Suppressor macrophage treated with lipopolysaccharide for 4 hours (primary cell): ENCODE measurements around the gene NUMB.

Experiments used
- DNase-seq: peaks from one replicate; pipeline ENCODE4 v3.0.0-alpha.2; 2020

Gene NUMB

GRCh38 chr14:73241481-73242165, 216.7 kb downstream of the NUMB start:
- no peak for DNase-seq

GRCh38 chr14:73240816-73241480, 217.4 kb downstream of the NUMB start:
- DNase-seq, result peak; percentile 86

GRCh38 chr14:73239393-73240241, 218.7 kb downstream of the NUMB start:
- no peak for DNase-seq

GRCh38 chr14:73238941-73239340, 219.4 kb downstream of the NUMB start:
- DNase-seq, result no peak

DNA sequence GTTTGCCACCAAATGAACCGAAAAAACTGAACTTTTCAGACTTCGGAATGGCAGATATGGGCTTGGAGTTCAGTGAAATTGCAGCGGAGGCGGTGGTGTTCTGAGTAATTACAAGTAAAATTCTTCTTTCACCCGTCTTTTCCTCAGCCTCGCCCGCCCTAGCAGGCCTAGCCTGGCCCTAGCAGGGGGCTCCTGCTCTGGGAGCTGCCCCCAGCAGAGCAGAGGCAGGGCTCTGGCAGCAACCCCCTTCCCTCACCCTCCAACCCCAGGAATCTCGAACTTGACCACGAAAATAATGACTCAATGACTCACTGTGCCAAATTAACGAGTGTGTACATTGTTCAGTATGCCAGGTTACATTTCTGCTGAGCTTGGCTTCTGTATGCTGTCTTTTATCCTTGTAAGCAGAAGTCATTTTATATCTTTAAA, 219.9 kb downstream of the NUMB start:
- no peak for DNase-seq

DNA sequence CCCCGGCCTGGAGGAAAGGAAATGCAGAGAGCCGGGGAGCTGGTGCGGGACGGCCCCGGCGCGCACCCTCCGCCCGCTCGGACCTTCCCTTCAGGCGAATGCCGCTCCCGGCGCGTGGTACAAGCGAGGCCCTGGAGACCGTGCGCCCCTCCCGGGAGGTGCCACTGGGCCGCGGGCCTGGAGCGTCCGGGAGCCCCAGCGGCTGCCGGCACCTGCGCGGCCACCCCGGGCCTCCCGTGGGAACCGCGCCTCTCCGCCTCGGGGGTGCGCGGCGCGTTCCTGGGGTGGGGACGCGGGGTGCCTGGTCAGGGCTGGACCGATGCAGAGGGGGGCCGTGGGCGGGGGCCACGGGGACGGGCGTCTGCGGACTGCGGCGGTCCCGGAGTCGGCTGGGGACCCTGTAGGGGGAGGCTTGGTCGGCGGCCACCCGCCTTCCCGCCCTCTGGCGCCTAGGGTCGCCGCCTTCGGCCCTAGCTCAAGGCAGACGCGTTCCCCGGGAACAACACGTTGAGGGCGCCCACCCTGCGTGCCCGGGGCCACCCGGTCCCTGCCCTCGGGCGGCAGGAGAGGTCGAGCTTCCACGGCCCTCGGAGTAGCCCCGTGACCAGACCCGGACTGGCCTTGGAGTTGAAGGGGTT, 220.4 kb downstream of the NUMB start:
- no peak for DNase-seq

- DNase-seq, result peak; percentile 84
Observed at GRCh38 chr14:73237219-73237785, 221.0 kb downstream of the NUMB start, which contains the start of gene PAPLN. Gene PAPLN (plus strand): TSS chr14:73237506. CDS start chr14:73239779, 2,273 bp downstream.

DNA sequence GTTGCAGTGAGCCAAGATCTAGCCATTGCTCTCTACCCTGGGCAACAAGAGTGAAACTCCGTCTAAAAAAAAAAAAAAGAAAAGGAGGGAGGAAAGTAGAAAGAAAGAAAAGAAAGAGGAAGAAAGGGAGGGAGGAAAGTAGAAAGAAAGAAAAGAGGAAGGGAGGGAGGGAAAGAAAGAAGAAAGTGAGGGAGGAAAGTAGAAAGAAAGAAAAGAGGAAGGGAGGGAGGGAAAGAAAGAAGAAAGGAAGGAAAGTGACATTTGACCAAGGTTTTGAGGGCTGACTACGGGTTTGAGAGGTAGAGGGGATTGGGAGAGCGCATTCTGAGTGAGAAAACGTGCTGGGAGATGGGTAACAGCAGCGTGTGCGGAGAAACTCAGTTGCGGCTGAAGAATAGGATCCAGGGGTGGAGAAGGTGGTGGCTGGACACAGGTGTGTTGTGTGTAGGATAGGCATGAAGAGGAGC, 221.6 kb downstream of the NUMB start:
- DNase-seq, result no peak

DNA sequence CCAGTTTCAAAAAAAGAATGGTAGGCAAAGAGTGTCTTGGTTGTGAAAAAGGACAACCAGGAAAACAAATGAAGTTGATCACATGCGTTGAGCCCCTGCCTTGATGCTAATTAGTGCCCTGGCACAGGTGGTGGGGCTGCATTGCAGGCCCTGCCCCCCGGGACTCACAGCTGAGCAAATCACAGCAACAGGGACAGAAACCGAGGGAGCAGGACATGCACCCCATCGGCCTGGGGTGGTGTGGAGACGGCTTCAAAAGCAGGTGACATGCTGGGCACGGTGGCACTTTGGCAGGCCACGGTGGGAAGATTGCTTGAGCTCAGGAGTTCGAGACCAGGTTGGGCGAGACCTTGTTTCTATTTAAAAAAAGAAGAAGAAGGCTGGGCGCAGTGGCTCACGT, 222.2 kb downstream of the NUMB start:
- no peak for DNase-seq

GRCh38 chr14:73235531-73236155, 222.7 kb downstream of the NUMB start:
- DNase-seq, result no peak

DNA sequence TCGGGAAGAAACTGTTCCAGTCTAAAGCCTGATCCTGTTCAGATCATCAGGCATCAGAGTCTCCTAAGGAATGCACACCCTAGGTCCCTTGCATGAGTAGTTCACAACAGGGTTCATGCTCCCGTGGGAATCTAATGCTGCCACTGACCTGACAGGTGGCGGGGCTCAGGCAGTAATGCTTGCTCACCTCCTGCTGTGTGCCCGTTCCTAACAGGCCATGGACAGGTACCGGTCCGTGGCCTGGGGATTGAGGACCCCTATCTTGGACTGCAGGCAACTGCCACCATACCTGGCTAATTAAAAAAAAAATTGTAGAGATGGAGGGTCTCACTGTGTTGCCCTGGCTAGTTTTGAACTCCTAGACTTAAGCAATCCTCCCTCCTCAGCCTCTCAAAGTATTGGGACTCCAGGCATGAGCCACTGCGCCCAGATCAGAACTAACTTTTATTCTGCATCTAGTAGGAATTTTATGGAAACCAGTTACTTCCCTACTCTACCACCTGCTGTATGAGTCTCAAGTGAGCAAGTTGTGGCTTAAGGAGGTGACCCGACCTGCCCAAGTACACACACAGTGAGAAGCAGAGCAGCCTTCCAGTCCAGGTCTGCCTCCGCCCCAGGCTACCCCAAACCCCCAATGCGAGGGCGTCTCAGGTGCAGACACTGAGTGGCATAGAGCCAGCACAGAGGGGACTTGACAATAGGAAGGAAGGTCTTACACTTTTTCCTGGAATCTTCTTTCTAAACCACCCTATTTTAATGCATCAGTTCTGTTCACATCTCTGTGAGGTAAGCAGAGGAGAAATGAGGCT, 223.6 kb downstream of the NUMB start:
- no peak for DNase-seq

DNA sequence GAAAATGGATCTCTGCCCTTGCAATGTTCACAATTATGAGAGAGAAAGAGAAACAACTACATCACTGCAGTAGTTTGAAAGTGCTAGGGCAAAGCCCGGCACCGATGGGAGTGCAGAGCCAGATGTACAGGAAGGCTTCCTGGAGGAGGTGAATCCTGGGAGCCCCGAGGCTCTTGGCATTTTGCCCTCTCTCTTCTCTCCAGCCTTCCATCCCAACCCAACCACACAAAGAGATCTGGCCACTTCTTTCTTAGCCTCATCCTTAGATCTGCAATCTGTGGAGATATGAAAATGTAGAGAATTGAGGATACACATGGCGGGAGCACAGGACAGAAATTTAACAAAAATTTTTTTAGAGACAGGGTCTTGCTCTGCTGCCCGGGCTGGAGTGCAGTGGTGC, 224.3 kb downstream of the NUMB start:
- DNase-seq, result no peak

GRCh38 chr14:73233564-73233963, 224.8 kb downstream of the NUMB start:
- DNase-seq, result no peak

DNA sequence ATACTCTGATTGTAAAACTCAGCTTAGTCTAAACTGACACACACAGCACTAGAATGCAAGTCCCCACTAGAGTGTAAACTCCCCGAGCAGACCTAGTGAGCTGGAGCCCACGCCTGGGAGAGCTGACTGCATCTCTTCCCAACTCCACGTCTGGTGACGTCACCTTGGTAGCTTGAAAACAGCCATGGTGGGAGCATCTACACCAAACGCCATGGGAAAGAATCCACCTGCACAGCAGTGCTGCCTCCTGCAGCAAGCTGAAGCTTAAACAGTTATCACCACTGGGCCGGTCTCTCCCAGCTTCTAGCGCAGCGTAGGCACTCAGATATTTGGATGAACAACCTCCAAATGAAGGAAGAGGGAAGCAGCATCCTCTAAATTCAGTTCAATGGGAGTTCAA, 225.4 kb downstream of the NUMB start:
- no peak for DNase-seq

DNA sequence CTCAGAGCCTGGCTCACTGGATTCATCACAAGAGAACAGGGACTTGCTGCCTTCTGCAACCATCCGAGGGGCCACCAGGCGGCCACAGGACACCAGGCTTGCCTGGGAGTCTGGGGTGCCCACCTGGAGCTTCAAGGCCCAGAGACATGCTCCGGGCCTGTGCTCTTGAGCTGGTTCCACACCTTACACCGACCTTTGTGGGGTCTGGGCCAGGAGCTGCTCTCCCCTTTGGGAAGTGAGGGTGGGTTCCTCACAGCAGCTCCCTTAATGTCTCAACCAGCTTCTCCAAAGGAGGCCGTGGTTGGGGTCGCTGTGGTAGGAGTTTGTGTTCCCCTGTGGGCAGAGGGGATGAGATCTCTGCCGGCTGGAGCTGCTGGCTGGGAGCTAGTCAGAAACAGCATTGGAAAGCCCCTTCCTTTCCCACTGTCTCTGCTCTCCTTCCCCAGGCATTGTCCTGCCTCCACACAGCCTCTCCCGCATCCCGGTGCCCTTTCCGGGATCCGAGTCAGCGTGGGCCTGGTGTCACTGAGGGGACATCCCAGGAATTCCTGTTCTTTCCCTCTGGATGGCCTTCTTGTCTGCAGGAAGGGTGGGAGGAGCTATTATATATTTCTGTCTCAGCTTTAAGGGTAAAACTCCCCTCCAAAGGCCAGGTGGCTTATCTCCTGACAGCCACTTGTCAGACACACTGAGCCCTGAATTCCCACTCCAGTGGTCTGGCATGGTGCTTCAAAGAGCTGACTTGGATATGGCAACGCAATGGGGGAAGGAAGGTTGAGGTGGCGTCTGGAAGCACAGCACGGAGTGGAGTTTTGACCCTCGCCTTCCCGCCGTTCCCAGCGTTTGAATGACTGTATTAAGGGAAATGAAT, 226.1 kb downstream of the NUMB start:
- no peak for DNase-seq

DNA sequence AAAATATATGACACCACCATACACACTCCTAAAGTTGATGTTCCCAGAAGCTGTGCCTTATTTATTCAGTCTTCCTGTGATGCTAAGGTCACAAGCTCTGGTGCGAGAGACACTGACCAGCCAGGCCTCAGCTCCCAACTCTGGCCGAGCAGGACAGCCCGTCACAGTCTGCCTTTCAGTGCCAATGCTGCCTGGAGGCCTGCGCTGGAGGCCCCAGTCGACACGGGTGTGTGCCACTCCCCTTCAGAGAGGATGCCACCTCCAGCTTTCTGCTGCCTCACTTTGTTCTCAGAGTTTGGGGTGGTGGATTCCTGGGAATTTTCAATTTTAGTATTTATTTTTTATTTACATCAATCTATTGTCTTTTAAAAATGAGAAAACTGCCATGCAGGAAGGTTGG, 228.3 kb downstream of the NUMB start:
- no peak for DNase-seq

GRCh38 chr14:73227812-73228781, 230.2 kb downstream of the NUMB start:
- DNase-seq, result peak; percentile 95

- DNase-seq, result peak; percentile 69
Observed at GRCh38 chr14:73225496-73225895, 232.8 kb downstream of the NUMB start.
